Measurements from ENCODE around the gene SPINK9. TPM values are rescaled to one million over a fixed set of nuclear protein-coding genes. Genes with fewer than 3 reads are reported as not detected.

The SPINK9 gene
- total RNA-seq, 1 donor from 2014 or later: not detected

- Histone ChIP-seq H3K79me2 (ENCODE audit: insufficient read depth, low read length) (no peaks in the 10 kb centered on the region), H3K27ac (ENCODE audit: low read depth, low read length) (no peak overlapping the region), H4K20me1 (ENCODE audit: insufficient read depth, low read length) (no peaks in the 10 kb centered on the region), H2AFZ (ENCODE audit: low read depth, low read length) (no peak overlapping the region), H3K36me3 (ENCODE audit: insufficient read depth, low read length) (no peaks in the 10 kb centered on the region), H3K4me2 (ENCODE audit: low read length) (no peak overlapping the region), H3K27me3 (ENCODE audit: insufficient read depth, low read length) (no peaks in the 10 kb centered on the region), H3K9me3 (ENCODE audit: insufficient read depth, low read depth, low read length) (no peaks in the 10 kb centered on the region), H3K4me1 (ENCODE audit: insufficient read depth, low read length) (no peaks in the 10 kb centered on the region), H3K9ac (ENCODE audit: low read length) (no peak overlapping the region), H3K4me3 (ENCODE audit: insufficient read depth, low read depth, low read length) (no peak overlapping the region)
- peaks cover 3% of the 10 kb centered on the region for H3K36me3 Mint-ChIP-seq (ENCODE audit: low read depth, unreplicated experiment)
- H3K4me3 Mint-ChIP-seq (ENCODE audit: unreplicated experiment): no peak overlapping the region
- FAIRE-seq: no peak
- no peak overlapping the region for H3K27ac Mint-ChIP-seq (ENCODE audit: unreplicated experiment)
- no peaks in the 10 kb centered on the region for H3K27me3 Mint-ChIP-seq (ENCODE audit: low read depth, unreplicated experiment)
- peaks cover 4% of the 10 kb centered on the region for H3K9me3 Mint-ChIP-seq (ENCODE audit: unreplicated experiment)
- no peak for TF ChIP-seq EZH2 (IDR thresholded peaks at IDR 0.05; ENCODE audit: insufficient read depth, low read length)
- TF ChIP-seq, protein P1, sequence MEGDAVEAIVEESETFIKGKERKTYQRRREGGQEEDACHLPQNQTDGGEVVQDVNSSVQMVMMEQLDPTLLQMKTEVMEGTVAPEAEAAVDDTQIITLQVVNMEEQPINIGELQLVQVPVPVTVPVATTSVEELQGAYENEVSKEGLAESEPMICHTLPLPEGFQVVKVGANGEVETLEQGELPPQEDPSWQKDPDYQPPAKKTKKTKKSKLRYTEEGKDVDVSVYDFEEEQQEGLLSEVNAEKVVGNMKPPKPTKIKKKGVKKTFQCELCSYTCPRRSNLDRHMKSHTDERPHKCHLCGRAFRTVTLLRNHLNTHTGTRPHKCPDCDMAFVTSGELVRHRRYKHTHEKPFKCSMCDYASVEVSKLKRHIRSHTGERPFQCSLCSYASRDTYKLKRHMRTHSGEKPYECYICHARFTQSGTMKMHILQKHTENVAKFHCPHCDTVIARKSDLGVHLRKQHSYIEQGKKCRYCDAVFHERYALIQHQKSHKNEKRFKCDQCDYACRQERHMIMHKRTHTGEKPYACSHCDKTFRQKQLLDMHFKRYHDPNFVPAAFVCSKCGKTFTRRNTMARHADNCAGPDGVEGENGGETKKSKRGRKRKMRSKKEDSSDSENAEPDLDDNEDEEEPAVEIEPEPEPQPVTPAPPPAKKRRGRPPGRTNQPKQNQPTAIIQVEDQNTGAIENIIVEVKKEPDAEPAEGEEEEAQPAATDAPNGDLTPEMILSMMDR (IDR thresholded peaks at IDR 0.05; ENCODE audit: insufficient read depth, low read depth, low read length): no peak
- H3K4me1 Mint-ChIP-seq (ENCODE audit: low read depth, unreplicated experiment): no peaks in the 10 kb centered on the region
- DNase-seq (ENCODE audit: low read depth): no peak
Measured at GRCh38 chr5:148372166-148372725, 36.9 kb downstream of the SPINK9 start.

DNA sequence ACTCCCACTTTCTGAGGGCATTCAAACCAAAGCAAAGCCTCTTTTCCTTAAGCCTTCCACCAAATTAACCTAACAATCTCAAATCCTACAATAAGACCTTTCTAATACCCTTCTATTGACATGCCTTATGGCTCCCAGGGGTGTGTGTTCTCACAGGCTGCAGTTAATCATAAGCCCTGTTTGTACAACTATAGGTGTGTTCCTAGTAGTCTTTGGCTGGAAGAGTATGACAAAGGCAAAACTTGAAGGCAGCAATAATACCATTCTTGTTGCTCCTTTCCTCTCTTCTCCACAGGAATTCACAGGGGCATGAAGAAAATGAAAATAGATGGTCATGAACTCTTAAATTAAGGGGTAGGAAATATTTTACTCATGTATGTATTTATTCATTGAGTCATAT is 37.5 kb downstream of the SPINK9 start:
- FAIRE-seq: no peak
- no peaks in the 10 kb centered on the region for H4K20me1 ChIP-seq (ENCODE audit: insufficient read depth, low read length)
- no peak for DNase-seq (ENCODE audit: low read depth)
- peaks cover 3% of the 10 kb centered on the region for H3K36me3 Mint-ChIP-seq (ENCODE audit: low read depth, unreplicated experiment)
- H2AFZ ChIP-seq (ENCODE audit: low read depth, low read length): no peak overlapping the region
- no peaks in the 10 kb centered on the region for H3K27me3 Mint-ChIP-seq (ENCODE audit: low read depth, unreplicated experiment)
- H3K27ac ChIP-seq (ENCODE audit: low read depth, low read length): no peak overlapping the region
- no peak overlapping the region for H3K4me3 ChIP-seq (ENCODE audit: insufficient read depth, low read depth, low read length)
- H3K4me2 ChIP-seq (ENCODE audit: low read length): no peak overlapping the region
- peaks cover 4% of the 10 kb centered on the region for H3K9me3 Mint-ChIP-seq (ENCODE audit: unreplicated experiment)
- no peaks in the 10 kb centered on the region for H3K4me1 Mint-ChIP-seq (ENCODE audit: low read depth, unreplicated experiment)
- H3K4me3 Mint-ChIP-seq (ENCODE audit: unreplicated experiment): no peak overlapping the region
- no peak overlapping the region for H3K27ac Mint-ChIP-seq (ENCODE audit: unreplicated experiment)
- TF ChIP-seq, protein P1 (IDR thresholded peaks at IDR 0.05; ENCODE audit: insufficient read depth, low read depth, low read length): no peak
- TF ChIP-seq EZH2 (IDR thresholded peaks at IDR 0.05; ENCODE audit: insufficient read depth, low read length): no peak
- no peak overlapping the region for H3K9ac ChIP-seq (ENCODE audit: low read length)
- H3K27me3 ChIP-seq (ENCODE audit: insufficient read depth, low read length): no peaks in the 10 kb centered on the region
- no peaks in the 10 kb centered on the region for H3K36me3 ChIP-seq (ENCODE audit: insufficient read depth, low read length)
- no peaks in the 10 kb centered on the region for H3K79me2 ChIP-seq (ENCODE audit: insufficient read depth, low read length)
- H3K9me3 ChIP-seq (ENCODE audit: insufficient read depth, low read depth, low read length): no peaks in the 10 kb centered on the region
- H3K4me1 ChIP-seq (ENCODE audit: insufficient read depth, low read length): no peaks in the 10 kb centered on the region

DNA sequence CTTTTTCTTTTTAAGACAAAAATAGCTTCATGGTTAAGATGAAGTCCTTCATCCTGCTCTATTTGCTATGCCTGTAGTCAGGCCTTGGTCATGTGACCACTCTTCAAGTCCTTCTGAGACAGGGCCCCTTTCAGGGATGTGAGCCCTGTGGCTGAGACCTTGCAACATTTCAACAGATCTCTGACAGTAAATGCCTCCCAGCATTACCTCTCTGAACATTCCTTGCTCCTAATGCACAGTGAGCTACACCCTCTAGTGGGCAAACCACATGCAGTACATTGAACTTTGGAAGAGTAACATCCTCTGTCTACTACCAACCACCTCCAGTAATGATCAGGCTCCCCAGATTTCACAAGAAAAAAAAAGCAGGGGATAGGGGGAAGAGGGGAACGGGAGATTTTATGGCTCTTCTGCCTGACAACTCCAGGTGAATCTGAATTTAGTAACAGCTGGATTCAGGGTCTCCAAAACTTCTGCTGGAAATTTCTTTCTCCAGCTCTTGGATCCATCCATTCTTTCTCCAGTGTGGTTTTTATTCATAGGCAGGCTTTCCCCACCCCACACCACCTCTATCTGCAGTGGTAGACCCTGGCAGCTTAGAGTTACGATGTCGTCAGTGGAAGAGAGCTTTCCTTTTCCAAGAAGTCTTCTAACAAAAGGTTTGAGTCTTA is 39.5 kb downstream of the SPINK9 start:
- Histone ChIP-seq H3K36me3 (ENCODE audit: insufficient read depth, low read length) (no peaks in the 10 kb centered on the region), H3K9me3 (ENCODE audit: insufficient read depth, low read depth, low read length) (peaks cover 4% of the 10 kb centered on the region), H3K9ac (ENCODE audit: low read length) (no peak overlapping the region), H3K79me2 (ENCODE audit: insufficient read depth, low read length) (no peaks in the 10 kb centered on the region), H3K27me3 (ENCODE audit: insufficient read depth, low read length) (no peaks in the 10 kb centered on the region), H3K27ac (ENCODE audit: low read depth, low read length) (no peak overlapping the region), H3K4me3 (ENCODE audit: insufficient read depth, low read depth, low read length) (no peak overlapping the region), H4K20me1 (ENCODE audit: insufficient read depth, low read length) (no peaks in the 10 kb centered on the region), H2AFZ (ENCODE audit: low read depth, low read length) (no peak overlapping the region), H3K4me1 (ENCODE audit: insufficient read depth, low read length) (no peaks in the 10 kb centered on the region), H3K4me2 (ENCODE audit: low read length) (no peak overlapping the region)
- peak; percentile 26 for DNase-seq (ENCODE audit: low read depth)
- Mint-ChIP-seq H3K9me3 (ENCODE audit: unreplicated experiment) (no peaks in the 10 kb centered on the region), H3K4me1 (ENCODE audit: low read depth, unreplicated experiment) (no peaks in the 10 kb centered on the region), H3K36me3 (ENCODE audit: low read depth, unreplicated experiment) (peaks cover 8% of the 10 kb centered on the region), H3K27ac (ENCODE audit: unreplicated experiment) (no peak overlapping the region), H3K4me3 (ENCODE audit: unreplicated experiment) (no peak overlapping the region), H3K27me3 (ENCODE audit: low read depth, unreplicated experiment) (no peaks in the 10 kb centered on the region)
- TF ChIP-seq EZH2 (IDR thresholded peaks at IDR 0.05; ENCODE audit: insufficient read depth, low read length): no peak
- TF ChIP-seq, protein P1 (IDR thresholded peaks at IDR 0.05; ENCODE audit: insufficient read depth, low read depth, low read length): peak; percentile 84
- FAIRE-seq: peak; percentile 67
